HG02610 (cell line): Measurements from ENCODE around the gene CCNC.

Experiments used
- ATAC-seq: cut with Tn5 transposase; IDR thresholded peaks from one replicate; pipeline ENCODE4 v1.9.1; 2021; ENCODE audit warnings: mild to moderate bottlenecking, moderate library complexity; ENCODE audit not compliant: unreplicated experiment

CCNC gene

DNA sequence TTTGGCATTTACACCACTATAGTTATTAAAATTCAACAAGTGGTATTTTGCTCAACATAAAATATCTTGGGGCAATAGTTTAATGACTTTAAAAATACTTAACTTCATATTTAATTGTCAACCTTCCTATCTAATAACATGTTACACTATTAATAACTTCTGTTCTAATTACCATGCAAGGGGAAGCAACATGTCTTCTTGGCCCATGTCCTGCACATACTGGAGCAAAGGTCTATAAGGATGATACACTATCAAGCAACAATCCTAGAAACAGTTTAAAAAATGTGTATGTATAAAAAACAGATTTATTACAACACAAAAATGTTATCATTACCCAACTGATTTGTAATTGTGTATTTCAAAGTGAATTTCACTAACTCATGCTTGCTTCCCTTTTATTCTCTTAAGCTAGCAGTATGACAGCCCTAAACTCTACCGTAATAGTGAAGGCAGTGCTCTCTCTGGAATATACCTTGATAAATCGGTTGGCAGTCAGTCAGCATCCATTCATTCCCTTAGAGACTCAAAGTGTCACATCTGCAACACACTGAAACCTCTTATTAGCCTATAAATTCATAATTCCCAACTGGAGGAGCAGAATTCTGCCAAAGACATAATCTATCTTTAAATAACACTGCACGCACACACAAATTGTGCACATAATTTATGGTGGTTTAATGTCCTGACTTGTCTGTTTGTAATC lies 18.3 kb downstream of the CCNC start:
- no peak for ATAC-seq

- no peak for ATAC-seq
These were observed 19.8 kb downstream of the CCNC start for GRCh38 chr6:99548706-99549105.

- no peak for ATAC-seq
These were observed 20.9 kb downstream of the CCNC start for GRCh38 chr6:99547526-99547925.

- no peak for ATAC-seq
These were observed 23.0 kb downstream of the CCNC start for GRCh38 chr6:99545442-99545841.

GRCh38 chr6:99543968-99544367 lies 24.5 kb downstream of the CCNC start:
- no peak for ATAC-seq

GRCh38 chr6:99530627-99531026 lies 37.8 kb downstream of the CCNC start:
- ATAC-seq: no peak

GRCh38 chr6:99522531-99522930 lies 45.9 kb downstream of the CCNC start:
- no peak for ATAC-seq

GRCh38 chr6:99521633-99522151 lies 46.8 kb downstream of the CCNC start:
- peak; percentile 28 for ATAC-seq

GRCh38 chr6:99520855-99521632 lies 47.4 kb downstream of the CCNC start:
- ATAC-seq: peak; percentile 97

DNA sequence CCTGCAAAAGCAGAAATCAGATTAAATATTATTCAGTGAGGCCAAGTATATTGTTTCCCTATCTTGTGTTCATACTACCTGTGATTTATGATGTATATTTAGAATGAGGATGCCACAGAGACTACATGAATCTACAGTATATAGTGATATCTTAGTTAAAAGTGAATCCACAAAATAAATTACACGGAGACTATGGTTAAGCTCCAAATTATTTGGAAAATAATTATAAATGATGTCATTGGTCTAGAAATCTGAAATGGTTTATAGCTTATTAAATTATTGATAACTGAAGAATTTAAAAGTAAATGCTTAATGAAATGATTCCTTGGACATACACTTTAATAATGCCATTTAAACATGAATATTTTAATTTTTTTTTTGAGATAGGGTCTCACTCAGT lies 49.0 kb downstream of the CCNC start:
- no peak for ATAC-seq

DNA sequence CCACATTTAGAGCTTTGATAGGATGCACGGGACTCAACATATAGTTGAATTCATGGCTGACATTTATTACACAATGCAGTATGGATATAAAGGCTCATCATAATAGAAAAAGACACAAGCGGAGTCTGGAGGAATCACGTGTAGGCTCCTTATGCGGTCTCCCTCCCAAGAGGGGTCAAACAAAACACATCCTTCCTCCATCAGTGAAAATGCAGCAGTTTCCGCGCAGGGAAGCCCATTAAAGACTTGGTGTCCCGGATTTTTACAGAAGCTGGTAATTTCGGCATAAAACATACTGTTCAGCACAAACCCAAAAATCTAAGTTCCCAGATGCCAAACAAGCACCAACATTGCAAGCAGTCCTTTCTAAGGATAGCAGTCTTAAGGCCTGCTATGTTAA lies 54.4 kb downstream of the CCNC start:
- no peak for ATAC-seq

GRCh38 chr6:99512033-99512432 lies 56.4 kb downstream of the CCNC start:
- ATAC-seq: no peak

- no peak for ATAC-seq
These were observed 60.8 kb downstream of the CCNC start for GRCh38 chr6:99507648-99508047.

DNA sequence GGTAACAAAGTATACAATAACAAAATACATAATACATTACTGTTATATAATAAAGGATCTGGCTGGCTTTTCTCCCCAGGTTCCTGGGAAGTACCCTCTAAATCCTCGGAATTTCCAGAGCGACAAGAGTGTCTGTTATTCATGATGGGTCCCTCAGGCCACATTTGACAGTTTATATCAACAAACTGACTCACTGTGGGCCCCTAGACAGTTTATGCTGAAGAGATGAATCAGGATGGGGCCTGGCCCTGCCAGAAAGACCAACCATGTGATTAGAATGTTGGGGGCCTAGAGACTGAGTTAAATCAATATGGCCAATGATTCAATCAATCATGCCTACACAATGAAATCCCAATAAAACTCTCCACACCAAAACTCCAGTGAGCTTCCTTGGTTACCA lies 66.7 kb downstream of the CCNC start:
- ATAC-seq: no peak

- ATAC-seq: no peak
These were observed 70.0 kb downstream of the CCNC start for GRCh38 chr6:99498421-99498820.

DNA sequence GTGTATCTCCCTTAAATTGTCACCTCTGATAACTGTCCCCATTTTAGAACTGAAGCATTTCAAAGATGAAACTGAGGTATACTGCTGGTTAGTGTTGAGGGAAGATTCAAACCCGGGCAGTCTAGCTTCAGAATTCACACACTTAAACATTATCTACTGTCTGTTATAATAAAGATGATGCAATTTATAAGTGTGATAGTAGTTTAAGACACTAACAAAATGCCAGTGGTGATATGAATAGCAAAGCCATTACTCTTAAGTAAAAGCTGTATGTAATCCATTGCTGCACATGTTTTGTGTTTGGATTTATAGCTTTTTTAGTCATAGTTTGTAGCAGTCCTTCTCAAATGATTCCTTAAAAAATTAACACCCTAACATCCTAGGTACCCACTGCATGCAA lies 73.0 kb downstream of the CCNC start:
- no peak for ATAC-seq
